DOHH2 (cell line): ENCODE data around the gene EMSY.

Experiments
- H3F3A ChIP-seq: fragments of 200-600 bp; sonication (generic), shearing (Covaris generic); 2 replicates; pipeline ENCODE4 v1.6.0; 2016; ENCODE audit warnings: antibody characterized with exemption, mild to moderate bottlenecking; ENCODE audit not compliant: control insufficient read depth, insufficient read depth
- H3K27ac ChIP-seq: fragments of 200-600 bp; sonication (generic); 2 replicates; pipeline ENCODE4 v1.5.1; 2014; ENCODE audit warnings: low read depth, mild to moderate bottlenecking, low read length, moderate library complexity
- H3K27me3 ChIP-seq: fragments of 200-600 bp; sonication (generic); 2 replicates; pipeline ENCODE4 v1.6.1; 2014; ENCODE audit warnings: mild to moderate bottlenecking, low read length, mixed read lengths; ENCODE audit not compliant: control insufficient read depth
- H3K36me3 ChIP-seq: fragments of 200-600 bp; sonication (generic); 2 replicates; pipeline ENCODE4 v1.6.1; 2014; ENCODE audit warnings: mild to moderate bottlenecking, low read length, moderate library complexity, mixed read lengths; ENCODE audit not compliant: control insufficient read depth
- H3K4me1 ChIP-seq: fragments of 200-600 bp; sonication (generic); 2 replicates; pipeline ENCODE4 v1.6.1; 2014; ENCODE audit warnings: mild to moderate bottlenecking, low read length, mixed read lengths; ENCODE audit not compliant: control insufficient read depth
- H3K4me2 ChIP-seq: fragments of 200-600 bp; sonication (generic); 2 replicates; pipeline ENCODE4 v1.6.0; 2014; ENCODE audit warnings: mild to moderate bottlenecking, low read length, moderate library complexity
- H3K4me3 ChIP-seq: fragments of 200-600 bp; sonication (generic); 2 replicates; pipeline ENCODE4 v1.5.1; 2014; ENCODE audit warnings: mild to moderate bottlenecking, low read length, mixed read lengths
- H3K79me2 ChIP-seq: fragments of 200-600 bp; sonication (generic); 2 replicates; pipeline ENCODE4 v1.6.1; 2014; ENCODE audit warnings: mild to moderate bottlenecking, low read length, mixed read lengths; ENCODE audit not compliant: control insufficient read depth
- H3K9me2 ChIP-seq: fragments of 200-600 bp; sonication (generic); replicated peaks from 2 replicates; pipeline ENCODE4 v1.6.1; 2014; ENCODE audit warnings: mild to moderate bottlenecking, low read length, mixed read lengths; ENCODE audit not compliant: control insufficient read depth
- H3K9me3 ChIP-seq: fragments of 200-600 bp; sonication (generic); 2 replicates; pipeline ENCODE4 v1.6.1; 2014; ENCODE audit warnings: antibody characterized with exemption, low read length, mixed read lengths; ENCODE audit not compliant: control insufficient read depth, insufficient read depth
- H4K20me1 ChIP-seq: fragments of 200-600 bp; sonication (generic); 2 replicates; pipeline ENCODE4 v1.6.0; 2014; ENCODE audit warnings: low read depth, mild to moderate bottlenecking, antibody characterized with exemption, low read length, moderate library complexity; ENCODE audit not compliant: control insufficient read depth, insufficient read depth
- CTCF ChIP-seq: fragments of 200-600 bp; sonication (generic); IDR thresholded peaks from one replicate; pipeline ENCODE4 v1.5.1; 2014; ENCODE audit warnings: antibody characterized with exemption, mild to moderate bottlenecking, low read depth, low read length; ENCODE audit not compliant: poor library complexity, severe bottlenecking
- EZH2phosphoT487 ChIP-seq: fragments of 200-600 bp; sonication (generic); IDR thresholded peaks from 2 replicates; pipeline ENCODE4 v1.6.1; 2017; ENCODE audit warnings: borderline replicate concordance, mild to moderate bottlenecking, antibody characterized with exemption, low read length, moderate library complexity, mixed read lengths

The EMSY gene

GRCh38 chr11:76601724-76602123, 156.9 kb downstream of the EMSY start:
- no peaks in the 10 kb centered on the region for H3K9me3 ChIP-seq
- no peak for TF ChIP-seq EZH2phosphoT487
- no peak for TF ChIP-seq CTCF
- no peaks in the 10 kb centered on the region for H3K9me2 ChIP-seq
- peaks cover 17% of the 10 kb centered on the region for H3K4me1 ChIP-seq
- no peaks in the 10 kb centered on the region for H3K36me3 ChIP-seq
- H4K20me1 ChIP-seq, result no peaks in the 10 kb centered on the region
- no peaks in the 10 kb centered on the region for H3K79me2 ChIP-seq
- no peak overlapping the region for H3K27ac ChIP-seq
- no peak overlapping the region for H3K4me2 ChIP-seq
- H3K4me3 ChIP-seq, result no peak overlapping the region
- H3K27me3 ChIP-seq, result no peaks in the 10 kb centered on the region
- no peaks in the 10 kb centered on the region for H3F3A ChIP-seq

GRCh38 chr11:76602431-76602861, 157.6 kb downstream of the EMSY start:
- H3K9me3 ChIP-seq, result no peaks in the 10 kb centered on the region
- no peak overlapping the region for H3K4me2 ChIP-seq
- H4K20me1 ChIP-seq, result no peaks in the 10 kb centered on the region
- no peaks in the 10 kb centered on the region for H3K27me3 ChIP-seq
- H3K27ac ChIP-seq, result no peak overlapping the region
- no peaks in the 10 kb centered on the region for H3K79me2 ChIP-seq
- H3K9me2 ChIP-seq, result no peaks in the 10 kb centered on the region
- no peak overlapping the region for H3K4me3 ChIP-seq
- H3F3A ChIP-seq, result no peaks in the 10 kb centered on the region
- no peaks in the 10 kb centered on the region for H3K36me3 ChIP-seq
- peaks cover 20% of the 10 kb centered on the region for H3K4me1 ChIP-seq
- TF ChIP-seq EZH2phosphoT487 (no peak), CTCF (no peak)
